Ectodermal cell (in vitro differentiated cells): ENCODE data around the gene CCSER1.

Source experiments
- H3K27ac ChIP-seq: 2 replicates; pipeline ENCODE4 v1.7.0; 2013; ENCODE audit warnings: mild to moderate bottlenecking, low read depth, low read length; ENCODE audit not compliant: insufficient read depth, poor library complexity, severe bottlenecking
- H3K27me3 ChIP-seq: 2 replicates; pipeline ENCODE4 v1.7.0; 2013; ENCODE audit warnings: mild to moderate bottlenecking, low read length; ENCODE audit not compliant: insufficient read depth, control insufficient read depth, poor library complexity, severe bottlenecking
- H3K36me3 ChIP-seq: one replicate; pipeline ENCODE4 v1.7.0; 2013; ENCODE audit warnings: low read length; ENCODE audit not compliant: control insufficient read depth, insufficient read depth
- H3K4me1 ChIP-seq: one replicate; pipeline ENCODE4 v1.7.0; 2013; ENCODE audit warnings: low read length; ENCODE audit not compliant: control insufficient read depth, insufficient read depth
- H3K4me3 ChIP-seq: 2 replicates; pipeline ENCODE4 v1.7.0; 2013; ENCODE audit warnings: low read depth, low read length, control low read depth; ENCODE audit not compliant: insufficient read depth
- H3K9me3 ChIP-seq: 2 replicates; pipeline ENCODE4 v1.7.0; 2013; ENCODE audit warnings: mild to moderate bottlenecking, low read length, moderate library complexity; ENCODE audit not compliant: control insufficient read depth
- WGBS, 2 experiments: methylation state at CpG; one replicate each; pipeline ENCODE4 v1.1.7; 2013; ENCODE audit warnings: missing lambda C conversion rate in 2 of 2; 5-methylcytosine and 5-hydroxymethylcytosine counted together

CCSER1 gene

GRCh38 chr4:90219822-90220221 lies 92.6 kb downstream of the CCSER1 start:
- Histone ChIP-seq H3K4me3 (no peak overlapping the region), H3K36me3 (no peaks in the 10 kb centered on the region), H3K27ac (no peak overlapping the region), H3K4me1 (no peaks in the 10 kb centered on the region), H3K27me3 (no peaks in the 10 kb centered on the region), H3K9me3 (no peaks in the 10 kb centered on the region)
- WGBS, 2 experiments = no CpG with 5 or more reads among the region's 3 CpGs

- no peaks in the 10 kb centered on the region for H3K4me1 ChIP-seq
- H3K4me3 ChIP-seq = no peak overlapping the region
- no peak overlapping the region for H3K27ac ChIP-seq
- no peaks in the 10 kb centered on the region for H3K9me3 ChIP-seq
- H3K27me3 ChIP-seq = no peaks in the 10 kb centered on the region
- no peaks in the 10 kb centered on the region for H3K36me3 ChIP-seq
- WGBS, 2 experiments = 92 to 93% methylated on average over 4 of the region's 4 CpGs
Measured at GRCh38 chr4:90220459-90220858, 93.3 kb downstream of the CCSER1 start.

- Histone ChIP-seq H3K4me3 (no peak overlapping the region), H3K36me3 (no peaks in the 10 kb centered on the region), H3K9me3 (no peaks in the 10 kb centered on the region), H3K4me1 (no peaks in the 10 kb centered on the region), H3K27ac (no peak overlapping the region), H3K27me3 (no peaks in the 10 kb centered on the region)
Measured at GRCh38 chr4:90226734-90227133, 99.5 kb downstream of the CCSER1 start.

GRCh38 chr4:90227177-90227576 lies 100.0 kb downstream of the CCSER1 start:
- WGBS, 2 experiments = 92 to 97% methylated on average over 2 to 3 of the region's 3 CpGs
- Histone ChIP-seq H3K27me3 (no peaks in the 10 kb centered on the region), H3K27ac (no peak overlapping the region), H3K9me3 (no peaks in the 10 kb centered on the region), H3K4me1 (no peaks in the 10 kb centered on the region), H3K4me3 (no peak overlapping the region), H3K36me3 (no peaks in the 10 kb centered on the region)

GRCh38 chr4:90234916-90235547 lies 107.8 kb downstream of the CCSER1 start:
- 92 to 95% methylated on average over 7 to 8 of the region's 8 CpGs for WGBS, 2 experiments
- no peaks in the 10 kb centered on the region for H3K9me3 ChIP-seq
- H3K27me3 ChIP-seq = no peaks in the 10 kb centered on the region
- H3K4me3 ChIP-seq = no peak overlapping the region
- no peaks in the 10 kb centered on the region for H3K4me1 ChIP-seq
- H3K36me3 ChIP-seq = no peaks in the 10 kb centered on the region
- no peak overlapping the region for H3K27ac ChIP-seq

GRCh38 chr4:90237751-90238530 lies 110.7 kb downstream of the CCSER1 start:
- Histone ChIP-seq H3K4me3 (no peak overlapping the region), H3K9me3 (no peaks in the 10 kb centered on the region), H3K36me3 (no peaks in the 10 kb centered on the region), H3K27ac (no peak overlapping the region), H3K4me1 (no peaks in the 10 kb centered on the region), H3K27me3 (no peaks in the 10 kb centered on the region)
- WGBS, 2 experiments = 87 to 93% methylated on average over 2 to 4 of the region's 4 CpGs

GRCh38 chr4:90240333-90240732 lies 113.1 kb downstream of the CCSER1 start:
- Histone ChIP-seq H3K27me3 (no peaks in the 10 kb centered on the region), H3K4me1 (no peaks in the 10 kb centered on the region), H3K4me3 (no peak overlapping the region), H3K9me3 (no peaks in the 10 kb centered on the region), H3K27ac (no peak overlapping the region), H3K36me3 (no peaks in the 10 kb centered on the region)
- WGBS, 2 experiments = 75 to 76% methylated on average over 1 of the region's 1 CpG

GRCh38 chr4:90241008-90241407 lies 113.8 kb downstream of the CCSER1 start:
- no peaks in the 10 kb centered on the region for H3K9me3 ChIP-seq
- 90 to 100% methylated on average over 1 to 2 of the region's 3 CpGs for WGBS, 2 experiments

GRCh38 chr4:90245837-90246236 lies 118.6 kb downstream of the CCSER1 start:
- Histone ChIP-seq H3K27ac (no peak overlapping the region), H3K9me3 (no peaks in the 10 kb centered on the region), H3K27me3 (no peaks in the 10 kb centered on the region), H3K36me3 (no peaks in the 10 kb centered on the region), H3K4me1 (no peaks in the 10 kb centered on the region), H3K4me3 (no peak overlapping the region)
- WGBS, 2 experiments = 91 to 92% methylated on average over 1 of the region's 1 CpG

More at GRCh38 chr4:90241008-90241407, 113.8 kb downstream of the CCSER1 start:
- H3K4me1 ChIP-seq = no peaks in the 10 kb centered on the region
- no peak overlapping the region for H3K27ac ChIP-seq
- H3K27me3 ChIP-seq = no peaks in the 10 kb centered on the region
- H3K4me3 ChIP-seq = no peak overlapping the region
- no peaks in the 10 kb centered on the region for H3K36me3 ChIP-seq

- Histone ChIP-seq H3K9me3 (no peaks in the 10 kb centered on the region), H3K27ac (no peak overlapping the region), H3K27me3 (no peaks in the 10 kb centered on the region), H3K4me1 (no peaks in the 10 kb centered on the region), H3K36me3 (no peaks in the 10 kb centered on the region), H3K4me3 (no peak overlapping the region)
- WGBS, 2 experiments = 97 to 98% methylated on average over 3 of the region's 3 CpGs
Measured at GRCh38 chr4:90246816-90247215, 119.6 kb downstream of the CCSER1 start.
